IMR-90 (cell line): Measurements from ENCODE around the gene HPGDS. TPM values are rescaled to one million over a fixed set of nuclear protein-coding genes. Genes with fewer than 3 reads are reported as not detected.

ENCODE experiments used
- ATAC-seq: fragments of 200-7000 bp; cut with Tn5 transposase; 2 replicates; pipeline ENCODE4 v1.9.1; 2020; ENCODE audit warnings: low read depth, mild to moderate bottlenecking, moderate library complexity
- BruUV-seq: library from RNA; stranded (reverse); fragments of 400-500 nt; replicated peaks from 2 replicates; lab custom pipeline; 2021; lab: Mats Ljungman, UMichigan
- CTCF ChIA-PET: fragments of 300-600 bp; formaldehyde crosslinking; extraction: SDS; loops from one replicate; lab custom pipeline; 2021; ENCODE audit warnings: antibody characterized with exemption; lab: Yijun Ruan, JAX
- POLR2A ChIA-PET: fragments of 300-600 bp; sonication (Branson Sonifier 250); formaldehyde crosslinking; loops from one replicate; lab custom pipeline; 2022; ENCODE audit warnings: antibody characterized with exemption; ENCODE audit not compliant: unreplicated experiment; lab: Charles Lee
- DNase-seq: peaks from one replicate; pipeline ENCODE4 v3.0.0; 2013
- H2AFZ ChIP-seq: replicated peaks from 2 replicates; pipeline ENCODE3; 2013; ENCODE audit warnings: low read length, mild to moderate bottlenecking; ENCODE audit not compliant: poor library complexity
- H2AK5ac ChIP-seq: 2 replicates; pipeline ENCODE4 v1.6.1; 2013; ENCODE audit warnings: low read depth, low read length, inconsistent platforms
- H2AK9ac ChIP-seq: replicated peaks from 2 replicates; pipeline ENCODE3; 2013; ENCODE audit warnings: mild to moderate bottlenecking, low read depth, low read length, moderate library complexity; ENCODE audit not compliant: poor library complexity
- H2BK120ac ChIP-seq: 2 replicates; pipeline ENCODE4 v1.6.1; 2013; ENCODE audit warnings: low read depth, low read length, inconsistent platforms
- H2BK15ac ChIP-seq: 3 replicates; pipeline ENCODE4 v1.6.1; 2013; ENCODE audit warnings: low read depth, low read length, inconsistent platforms
- H2BK20ac ChIP-seq: 2 replicates; pipeline ENCODE4 v1.6.1; 2013; ENCODE audit warnings: low read depth, mild to moderate bottlenecking, inconsistent platforms, low read length, moderate library complexity
- H2BK5ac ChIP-seq: 2 replicates; pipeline ENCODE4 v1.6.1; 2013; ENCODE audit warnings: mild to moderate bottlenecking, low read depth, low read length, inconsistent platforms; ENCODE audit not compliant: poor library complexity, severe bottlenecking
- H3K14ac ChIP-seq: replicated peaks from 2 replicates; pipeline ENCODE4 v1.6.1; 2013; ENCODE audit warnings: low read depth, low read length, inconsistent platforms
- H3K18ac ChIP-seq: 2 replicates; pipeline ENCODE4 v1.6.1; 2013; ENCODE audit warnings: low read depth, low read length, control low read depth
- H3K23ac ChIP-seq: 2 replicates; pipeline ENCODE4 v1.6.1; 2013; ENCODE audit warnings: low read depth, low read length, inconsistent platforms
- H3K27ac ChIP-seq: 2 replicates; pipeline ENCODE4 v1.5.1; 2013; ENCODE audit warnings: mild to moderate bottlenecking, control low read depth, low read length; ENCODE audit not compliant: insufficient read depth
- H3K27me3 ChIP-seq: 2 replicates; pipeline ENCODE4 v1.6.1; 2013; ENCODE audit warnings: low read length; ENCODE audit not compliant: control insufficient read depth, insufficient read depth
- H3K36me3 ChIP-seq: 2 replicates; pipeline ENCODE4 v1.6.1; 2013; ENCODE audit warnings: low read length, mixed read lengths; ENCODE audit not compliant: control insufficient read depth, insufficient read depth
- H3K4ac ChIP-seq: 2 replicates; pipeline ENCODE4 v1.6.1; 2013; ENCODE audit warnings: low read depth, low read length, inconsistent platforms
- H3K4me1 ChIP-seq: 2 replicates; pipeline ENCODE4 v1.6.1; 2013; ENCODE audit warnings: low read length, mixed read lengths; ENCODE audit not compliant: control insufficient read depth, insufficient read depth
- H3K4me2 ChIP-seq: 2 replicates; pipeline ENCODE4 v1.6.1; 2013; ENCODE audit warnings: low read depth, mild to moderate bottlenecking, control low read depth, low read length, moderate library complexity
- H3K4me3 ChIP-seq: 2 replicates; pipeline ENCODE4 v1.5.1; 2013; ENCODE audit warnings: low read depth, mild to moderate bottlenecking, control low read depth, low read length, moderate library complexity; ENCODE audit not compliant: insufficient read depth
- H3K56ac ChIP-seq: 2 replicates; pipeline ENCODE4 v1.6.1; 2013; ENCODE audit warnings: low read length, inconsistent platforms; ENCODE audit not compliant: insufficient read depth; ENCODE audit errors: extremely low read depth
- H3K79me1 ChIP-seq, 2 experiments: 2 replicates each; pipeline ENCODE4 v1.6.1; 2013; ENCODE audit warnings: low read length in 2 of 2, inconsistent platforms in 1 of 2, low read depth in 1 of 2
- H3K9ac ChIP-seq: 2 replicates; pipeline ENCODE4 v1.6.1; 2013; ENCODE audit warnings: low read depth, low read length, control low read depth
- H3K9me1 ChIP-seq: 2 replicates; pipeline ENCODE4 v1.6.1; 2013; ENCODE audit warnings: low read length, inconsistent platforms; ENCODE audit not compliant: insufficient read depth
- H3K9me3 ChIP-seq: 2 replicates; pipeline ENCODE4 v1.6.1; 2013; ENCODE audit warnings: low read length; ENCODE audit not compliant: control insufficient read depth, insufficient read depth
- H4K20me1 ChIP-seq: 2 replicates; pipeline ENCODE4 v1.6.1; 2013; ENCODE audit warnings: low read length, inconsistent platforms; ENCODE audit not compliant: insufficient read depth
- H4K5ac ChIP-seq: 2 replicates; pipeline ENCODE4 v1.6.1; 2013; ENCODE audit warnings: mild to moderate bottlenecking, low read depth, low read length, control low read depth
- H4K8ac ChIP-seq, 2 experiments: 2 replicates each; pipeline ENCODE4 v1.6.1; 2013; ENCODE audit warnings: low read depth in 2 of 2, low read length in 2 of 2, control low read depth in 1 of 2, inconsistent platforms in 1 of 2
- H4K91ac ChIP-seq: 2 replicates; pipeline ENCODE4 v1.6.1; 2013; ENCODE audit warnings: low read depth, low read length, inconsistent platforms; ENCODE audit not compliant: insufficient read depth
- BHLHE40 ChIP-seq: fragments of 150-350 bp; IDR thresholded peaks from 2 replicates; pipeline ENCODE4 v1.6.1; 2016; ENCODE audit warnings: mild to moderate bottlenecking, low read depth, low read length
- CHD1 ChIP-seq: IDR thresholded peaks from 2 replicates; pipeline ENCODE4 v1.6.1; 2012; ENCODE audit warnings: low read depth, low read length, improper control_type of control experiment
- CTCF ChIP-seq: conservative IDR thresholded peaks from 2 replicates; pipeline ENCODE4 v1.5.1; 2012; ENCODE audit warnings: mild to moderate bottlenecking, low read depth, low read length, improper control_type of control experiment
- ELK1 ChIP-seq: fragments of 150-350 bp; IDR thresholded peaks from 2 replicates; pipeline ENCODE4 v1.6.1; 2016; ENCODE audit warnings: low read depth, mild to moderate bottlenecking, low read length, moderate library complexity, borderline replicate concordance
- FOS ChIP-seq: fragments of 150-350 bp; IDR thresholded peaks from 2 replicates; pipeline ENCODE4 v1.6.1; 2016; ENCODE audit warnings: low read depth, low read length
- MAZ ChIP-seq: IDR thresholded peaks from 2 replicates; pipeline ENCODE4 v1.6.1; 2012; ENCODE audit warnings: low read depth, mild to moderate bottlenecking, low read length, improper control_type of control experiment, moderate library complexity, borderline replicate concordance
- MXI1 ChIP-seq: IDR thresholded peaks from 2 replicates; pipeline ENCODE4 v1.6.1; 2012; ENCODE audit warnings: low read depth, mild to moderate bottlenecking, low read length, moderate library complexity, borderline replicate concordance
- POLR2A ChIP-seq: IDR thresholded peaks from 2 replicates; pipeline ENCODE4 v1.6.1; 2012; ENCODE audit warnings: mild to moderate bottlenecking, low read depth, low read length
- RAD21 ChIP-seq: IDR thresholded peaks from 2 replicates; pipeline ENCODE4 v1.6.1; 2012; ENCODE audit warnings: low read length, improper control_type of control experiment
- RCOR1 ChIP-seq: IDR thresholded peaks from 2 replicates; pipeline ENCODE4 v1.6.1; 2012; ENCODE audit warnings: mild to moderate bottlenecking, low read length, improper control_type of control experiment; ENCODE audit not compliant: insufficient replicate concordance
- RFX5 ChIP-seq: IDR thresholded peaks from 2 replicates; pipeline ENCODE4 v1.8.0; 2012; ENCODE audit warnings: low read depth, mild to moderate bottlenecking, low read length, moderate library complexity
- SMC3 ChIP-seq: fragments of 150-350 bp; IDR thresholded peaks from 2 replicates; pipeline ENCODE4 v1.6.1; 2016; ENCODE audit warnings: low read depth, mild to moderate bottlenecking, antibody characterized with exemption, low read length, moderate library complexity
- dilution Hi-C: fragments of 300-500 bp; cut with HindIII; formaldehyde crosslinking; loops from one replicate; pipeline ENCODE4 v1.14.3; 2018; ENCODE audit warnings: low sequenced_read_pairs; ENCODE audit not compliant: unreplicated experiment
- in situ Hi-C: fragments of 300-500 bp; cut with MboI; formaldehyde crosslinking; loops from 3 replicates; pipeline ENCODE4 v1.14.3; 2019; ENCODE audit warnings: low sequenced_read_pairs, inconsistent platforms, mixed read lengths
- intact Hi-C: fragments of 100-400 bp; cut with micrococcal nuclease; formaldehyde crosslinking; loops from 2 replicates; pipeline ENCODE4 v1.10.0; 2022
- polyA plus RNA-seq, 3 experiments: library from polyadenylated mRNA; depleted of rRNA; stranded (reverse); fragments of >200 nt; gene quantifications; 2 replicates each; pipeline ENCODE4 v1.2.3, GENCODE V29; 2012; ENCODE audit warnings: low replicate concordance in 1 of 3
- total RNA-seq: library from RNA; depleted of rRNA; stranded (reverse); fragments of >200 nt; gene quantifications from 2 replicates; pipeline ENCODE4 v1.2.3, GENCODE V29; 2012

The HPGDS gene
- total and polyA plus RNA-seq, 2 of the 4 experiments (the other 2 are of a cell fraction) = not detected

GRCh38 chr4:94358101-94358500 is 15.5 kb upstream of the HPGDS start:
- Histone ChIP-seq H3K9ac (no peak overlapping the region), H3K9me1 (no peaks in the 10 kb centered on the region), H3K56ac (no peak overlapping the region), H2AK9ac (no peak overlapping the region), H4K20me1 (no peaks in the 10 kb centered on the region), H3K79me1 (no peaks in the 10 kb centered on the region), H3K27ac (no peak overlapping the region), H3K23ac (no peak overlapping the region), H2AFZ (no peak overlapping the region), H2BK120ac (no peak overlapping the region), H3K4me3 (no peak overlapping the region), H4K8ac (no peak overlapping the region), H4K5ac (no peak overlapping the region), H3K36me3 (no peaks in the 10 kb centered on the region), H3K4ac (no peak overlapping the region), H3K9me3 (no peaks in the 10 kb centered on the region), H2BK15ac (no peak overlapping the region), H3K4me1 (no peaks in the 10 kb centered on the region), H3K14ac (no peak overlapping the region), H3K27me3 (peaks cover 3% of the 10 kb centered on the region; the same call in 1 of the 2 replicates), H2BK5ac (no peak overlapping the region), H2BK20ac (no peak overlapping the region), H4K91ac (no peak overlapping the region), H3K4me2 (no peak overlapping the region), H2AK5ac (no peak overlapping the region), H3K18ac (no peak overlapping the region)
- intact Hi-C loops (no loop called here), in situ Hi-C loops (no loop called here), dilution Hi-C loops (no loop called here)
- TF ChIP-seq BHLHE40 (no peak), SMC3 (no peak), POLR2A (no peak), MAZ (no peak), RFX5 (no peak), FOS (no peak), CHD1 (no peak), CTCF (no peak), RCOR1 (no peak), MXI1 (no peak), RAD21 (no peak), ELK1 (no peak)
- POLR2A ChIA-PET = no interaction called here
- no TSS peak for BruUV-seq
- CTCF ChIA-PET = no interaction called here
- ATAC-seq (no peak), DNase-seq (no peak)
